ENCODE measurements around the gene ABCC3. TPM values are rescaled to one million over a fixed set of nuclear protein-coding genes. Genes with fewer than 3 reads are reported as not detected.

Gene ABCC3
- total and polyA plus RNA-seq, 2 of the 8 experiments (the other 6 are each of a cell fraction or from before 2014, with no cell fraction given): 0.35 to 0.37 TPM

DNA sequence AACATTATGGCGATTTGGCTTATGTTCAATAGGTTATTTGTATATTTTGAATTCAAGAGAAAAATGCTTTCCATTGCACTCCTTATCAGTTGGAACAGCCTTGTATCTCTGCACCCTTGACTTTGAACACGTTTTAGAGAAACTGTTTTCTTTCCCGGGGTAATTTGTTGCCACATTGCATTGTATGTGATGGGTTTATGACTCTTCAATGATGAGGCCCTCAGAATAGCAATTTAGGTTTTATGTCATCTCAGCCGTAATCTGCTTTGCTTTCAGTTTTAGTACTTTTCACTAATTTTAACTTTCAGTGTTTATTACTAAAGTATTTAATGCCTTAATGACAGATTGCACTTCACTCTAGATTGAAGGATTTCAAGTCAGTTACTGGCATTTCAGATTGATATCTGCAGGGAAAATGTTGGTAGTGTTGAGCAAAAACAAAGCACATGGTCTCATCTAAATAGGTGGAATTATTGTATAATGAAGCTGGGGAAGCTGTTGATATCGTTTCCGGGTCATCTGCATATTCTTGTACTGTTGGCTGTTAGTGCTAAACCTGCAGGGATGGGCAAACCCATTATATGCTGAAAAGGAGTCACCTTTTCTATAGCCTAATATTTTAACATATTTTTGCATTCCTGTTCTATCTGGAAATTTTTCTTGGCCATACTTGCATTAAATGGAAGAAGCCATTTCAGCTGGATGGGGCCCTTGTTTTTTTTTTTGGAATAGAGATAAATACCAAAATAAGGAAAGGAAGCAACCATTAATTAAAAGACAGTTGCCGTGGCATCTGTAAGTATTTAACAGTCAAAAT is 86.7 kb downstream of the ABCC3 start:
- no peak for DNase-seq (ENCODE audit: low read depth in 1 of 2, low spot score in 2 of 2)
- 49% methylated on average over 7 of the region's 7 CpGs; no CpG with 5 or more reads in 1 of the 2 experiments for WGBS, 2 experiments (ENCODE audit: extremely low coverage in 1 of 2, insufficient coverage in 1 of 2, insufficient read length in 1 of 2, insufficient replicate concordance in 2 of 2, low coverage in 1 of 2, low lambda C conversion rate in 2 of 2, missing lambda C conversion rate in 1 of 2)
- Histone ChIP-seq H2BK20ac (ENCODE audit: low read length) (no peak overlapping the region), H2BK120ac (replicated peaks; ENCODE audit: low read depth, low read length) (no peak overlapping the region), H4K20me1 (replicated peaks in 1 of 2; ENCODE audit: control insufficient read depth in 1 of 2, insufficient read depth in 2 of 2, low read length in 2 of 2) (peaks cover 23 to 27% of the 10 kb centered on the region in 2 experiments), H3K23ac (ENCODE audit: insufficient read length) (no peak overlapping the region), H2AFZ (ENCODE audit: low read length) (no peak overlapping the region), H3K27ac (ENCODE audit: low read depth, low read length) (no peak overlapping the region), H3K79me1 (ENCODE audit: low read depth, low read length) (no peaks in the 10 kb centered on the region), H3K14ac (ENCODE audit: insufficient read length) (no peak overlapping the region), H4K5ac (ENCODE audit: insufficient read length, low read depth, low read length) (no peak overlapping the region), H3K79me2 (ENCODE audit: control insufficient read depth in 1 of 2, insufficient read depth in 2 of 2, low read length in 2 of 2) (peaks cover 64 to 70% of the 10 kb centered on the region in 2 experiments), H2BK15ac (ENCODE audit: low read length) (no peak overlapping the region), H3K9me3 (ENCODE audit: insufficient read depth in 2 of 2, low read depth in 1 of 2, low read length in 1 of 2) (no peaks in the 10 kb centered on the region), H2BK5ac (ENCODE audit: low read depth, low read length) (no peak overlapping the region), H3K18ac (ENCODE audit: extremely low read depth, low read length) (no peak overlapping the region), H3K4me2 (ENCODE audit: insufficient read depth in 1 of 2, low read depth in 2 of 2, low read length in 2 of 2) (peak overlapping the region; percentile 75 to 92), H2BK12ac (ENCODE audit: low read depth, low read length) (no peak overlapping the region), H3K56ac (replicated peaks; ENCODE audit: insufficient read length, low read depth, low read length) (no peak overlapping the region), H4K91ac (replicated peaks; ENCODE audit: insufficient read length, low read length) (no peak overlapping the region), H3K4me1 (replicated peaks in 1 of 4; ENCODE audit: control insufficient read depth in 3 of 4, insufficient read depth in 4 of 4, low read length in 3 of 4) (peaks cover 0 to 8% (median 2%) of the 10 kb centered on the region in 4 experiments; a peak in 3 of 7 replicates), H4K8ac (ENCODE audit: extremely low read depth, insufficient read depth, low read length) (no peak overlapping the region), H3K36me3 (ENCODE audit: control insufficient read depth in 2 of 4, insufficient read depth in 4 of 4, low read length in 3 of 4) (peaks cover 0 to 5% (median 1%) of the 10 kb centered on the region in 4 experiments; a peak in 1 of 8 replicates), H3K4me3 (ENCODE audit: extremely low read depth in 1 of 4, insufficient read depth in 2 of 4, low read depth in 3 of 4, low read length in 4 of 4) (peak overlapping the region; percentile 60 to 95 (median 94); a peak in 7 of 8 replicates), H3K27me3 (replicated peaks in 1 of 4; ENCODE audit: control insufficient read depth in 3 of 4, extremely low read depth in 1 of 4, insufficient read depth in 3 of 4, low read length in 3 of 4) (no peaks in the 10 kb centered on the region), H3K23me2 (ENCODE audit: low read depth, low read length) (no peaks in the 10 kb centered on the region; the same call in 1 of the 2 replicates), H3K4ac (replicated peaks; ENCODE audit: insufficient read length, low read depth, low read length) (no peak overlapping the region), H2AK5ac (ENCODE audit: low read depth, low read length) (no peak overlapping the region), H3K9ac (replicated peaks in 1 of 4; ENCODE audit: extremely low read depth in 1 of 4, low read depth in 3 of 4, low read length in 3 of 4) (peak overlapping the region in 2 of 4 experiments; percentile 66 to 94; a peak in 3 of 7 replicates)
- FAIRE-seq: no peak
- ChIA-PET CTCF (ENCODE audit: partially characterized antibody) (no interaction called here), POLR2A (ENCODE audit: partially characterized antibody) (interaction anchor here (0.6 to 1.2 kb wide), 3 partner anchors 12 to 179 kb away, joined by 3 to 4 read pairs (median 3); no protein-coding TSS in a partner anchor)
- TF ChIP-seq CEBPB (IDR thresholded peaks at IDR 0.05; ENCODE audit: low read depth, low read length) (no peak), E2F6 (IDR thresholded peaks at IDR 0.05) (no peak)

Data from H1 (cell line).